NCI-H146 treated with DMSO at 0.1 percent for 48 hours (cell line): Measurements from ENCODE around the gene PTPRA.
"Not testable (repeated sequence)": the region's sequence is repeated elsewhere in the genome, so short reads cannot be mapped to it uniquely, and the experiment has no call there.

Experiments used
- DNase-seq: peaks from one replicate; lab custom pipeline; 2025; ENCODE audit not compliant: unreplicated experiment; lab: John Stamatoyannopoulos, UW

The PTPRA gene

GRCh38 chr20:2887715-2888114 is 14.4 kb downstream of the PTPRA start:
- no peak for DNase-seq

GRCh38 chr20:2888224-2888955 is 15.1 kb downstream of the PTPRA start:
- no peak for DNase-seq

- DNase-seq = no peak
Observed at GRCh38 chr20:2889209-2889608, 15.9 kb downstream of the PTPRA start.

- DNase-seq = no peak
Observed at GRCh38 chr20:2889797-2890196, 16.5 kb downstream of the PTPRA start.

- DNase-seq = no peak
Observed at GRCh38 chr20:2890742-2891141, 17.5 kb downstream of the PTPRA start.

GRCh38 chr20:2891343-2891742 is 18.1 kb downstream of the PTPRA start:
- DNase-seq = no peak

GRCh38 chr20:2892376-2892775 is 19.1 kb downstream of the PTPRA start:
- no peak for DNase-seq

GRCh38 chr20:2894221-2894620 is 20.9 kb downstream of the PTPRA start:
- no peak for DNase-seq

GRCh38 chr20:2895154-2895553 is 21.9 kb downstream of the PTPRA start:
- not testable (repeated sequence) for DNase-seq

GRCh38 chr20:2899243-2899642 is 26.0 kb downstream of the PTPRA start:
- DNase-seq = no peak

GRCh38 chr20:2900845-2901592 is 27.7 kb downstream of the PTPRA start:
- no peak for DNase-seq

- no peak for DNase-seq
Observed at GRCh38 chr20:2902291-2902690, 29.0 kb downstream of the PTPRA start.

- no peak for DNase-seq
Observed at GRCh38 chr20:2902818-2903217, 29.5 kb downstream of the PTPRA start.

GRCh38 chr20:2903686-2904085 is 30.4 kb downstream of the PTPRA start:
- no peak for DNase-seq

GRCh38 chr20:2907519-2907918 is 34.2 kb downstream of the PTPRA start:
- no peak for DNase-seq

GRCh38 chr20:2909953-2910352 is 36.7 kb downstream of the PTPRA start:
- DNase-seq = no peak

GRCh38 chr20:2911200-2911599 is 37.9 kb downstream of the PTPRA start:
- DNase-seq = no peak

GRCh38 chr20:2914160-2914559 is 40.9 kb downstream of the PTPRA start:
- peak; percentile 12 for DNase-seq

GRCh38 chr20:2917266-2917665 is 44.0 kb downstream of the PTPRA start:
- no peak for DNase-seq

GRCh38 chr20:2918096-2919049 is 45.1 kb downstream of the PTPRA start:
- peak; percentile 5 for DNase-seq

- DNase-seq = no peak
Observed at GRCh38 chr20:2919518-2920245, 46.4 kb downstream of the PTPRA start.
